AG04449 (cell line): ENCODE data around the gene TBC1D5.
"Not testable (repeated sequence)": the region's sequence is repeated elsewhere in the genome, so short reads cannot be mapped to it uniquely, and the experiment has no call there.

Experiments
- CTCF ChIA-PET: fragments of 350-600 bp; formaldehyde crosslinking; extraction: SDS; loops from one replicate; lab custom pipeline; 2021; ENCODE audit warnings: antibody characterized with exemption; lab: Yijun Ruan, JAX
- POLR2A ChIA-PET: fragments of 400-600, 350-600 bp; formaldehyde crosslinking; extraction: SDS; loops from one replicate; lab custom pipeline; 2020; ENCODE audit warnings: antibody characterized with exemption, inconsistent platforms; lab: Yijun Ruan, JAX
- DNase-seq: peaks from one replicate; pipeline ENCODE4 v3.0.0-alpha.2; 2010; ENCODE audit warnings: low read depth, low spot score
- H3K4me3 ChIP-seq: 2 replicates; pipeline ENCODE4 v1.5.1; 2011; ENCODE audit warnings: low read depth, mild to moderate bottlenecking, control low read depth, low read length
- TF ChIP-seq, protein P1 (sequence below): IDR thresholded peaks from one replicate; pipeline ENCODE4 v1.5.1; 2011; ENCODE audit warnings: mild to moderate bottlenecking, moderate library complexity, low read length, control low read depth, inconsistent platforms; ENCODE audit not compliant: insufficient read depth; ENCODE audit errors: missing control alignments

TBC1D5 gene

DNA sequence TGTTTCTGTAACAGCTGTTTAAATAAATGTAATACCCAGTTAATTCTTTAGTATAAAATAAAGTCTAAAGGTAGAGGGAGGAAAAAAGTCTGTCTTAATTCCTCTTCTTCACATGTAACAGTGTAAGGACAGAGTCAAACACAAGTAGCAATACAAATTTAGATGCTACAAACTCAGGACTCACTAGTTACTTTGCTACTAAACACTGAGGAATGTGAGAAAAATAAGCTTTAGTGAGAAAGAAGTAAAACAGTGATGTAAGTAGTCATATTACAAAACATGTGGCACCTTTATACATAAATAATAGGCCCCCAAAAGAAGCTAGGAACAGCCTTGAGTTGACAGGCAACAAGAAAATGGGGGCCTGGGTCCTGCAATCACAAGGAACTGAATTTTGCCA, 113.0 kb downstream of the TBC1D5 start:
- POLR2A ChIA-PET: no interaction called here
- no peak overlapping the region for H3K4me3 ChIP-seq
- DNase-seq: no peak
- TF ChIP-seq, protein P1, sequence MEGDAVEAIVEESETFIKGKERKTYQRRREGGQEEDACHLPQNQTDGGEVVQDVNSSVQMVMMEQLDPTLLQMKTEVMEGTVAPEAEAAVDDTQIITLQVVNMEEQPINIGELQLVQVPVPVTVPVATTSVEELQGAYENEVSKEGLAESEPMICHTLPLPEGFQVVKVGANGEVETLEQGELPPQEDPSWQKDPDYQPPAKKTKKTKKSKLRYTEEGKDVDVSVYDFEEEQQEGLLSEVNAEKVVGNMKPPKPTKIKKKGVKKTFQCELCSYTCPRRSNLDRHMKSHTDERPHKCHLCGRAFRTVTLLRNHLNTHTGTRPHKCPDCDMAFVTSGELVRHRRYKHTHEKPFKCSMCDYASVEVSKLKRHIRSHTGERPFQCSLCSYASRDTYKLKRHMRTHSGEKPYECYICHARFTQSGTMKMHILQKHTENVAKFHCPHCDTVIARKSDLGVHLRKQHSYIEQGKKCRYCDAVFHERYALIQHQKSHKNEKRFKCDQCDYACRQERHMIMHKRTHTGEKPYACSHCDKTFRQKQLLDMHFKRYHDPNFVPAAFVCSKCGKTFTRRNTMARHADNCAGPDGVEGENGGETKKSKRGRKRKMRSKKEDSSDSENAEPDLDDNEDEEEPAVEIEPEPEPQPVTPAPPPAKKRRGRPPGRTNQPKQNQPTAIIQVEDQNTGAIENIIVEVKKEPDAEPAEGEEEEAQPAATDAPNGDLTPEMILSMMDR: no peak
- CTCF ChIA-PET: interaction anchor here (1.0 to 3.5 kb wide), 4 partner anchors 16 to 216 kb away, joined by 3 to 15 read pairs (median 6); no protein-coding TSS in a partner anchor

DNA sequence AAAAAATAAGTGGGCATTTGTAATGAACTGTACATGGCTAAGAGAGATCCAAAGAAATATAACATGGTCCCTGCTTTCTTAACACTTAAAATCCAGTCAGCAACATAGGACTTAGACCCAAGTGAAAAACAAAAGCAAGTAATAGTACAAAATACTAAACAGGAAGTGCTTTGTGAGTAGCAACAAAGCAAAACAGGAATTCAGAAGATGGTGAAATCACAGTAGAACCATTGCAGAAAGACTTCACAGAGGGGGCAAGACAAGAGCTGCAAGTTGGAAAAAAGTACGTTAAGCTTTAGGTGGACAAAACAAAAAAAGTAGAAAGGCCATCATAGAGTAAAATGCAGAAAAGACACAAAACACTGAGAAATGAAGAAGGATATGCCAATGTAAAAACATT, 116.0 kb downstream of the TBC1D5 start:
- TF ChIP-seq, protein P1: no peak
- CTCF ChIA-PET: interaction anchor here (0.6 to 3.5 kb wide), 2 partner anchors 12 to 19 kb away, joined by 3 to 15 read pairs; no protein-coding TSS in a partner anchor
- DNase-seq: no peak
- H3K4me3 ChIP-seq: no peak overlapping the region
- POLR2A ChIA-PET: no interaction called here

DNA sequence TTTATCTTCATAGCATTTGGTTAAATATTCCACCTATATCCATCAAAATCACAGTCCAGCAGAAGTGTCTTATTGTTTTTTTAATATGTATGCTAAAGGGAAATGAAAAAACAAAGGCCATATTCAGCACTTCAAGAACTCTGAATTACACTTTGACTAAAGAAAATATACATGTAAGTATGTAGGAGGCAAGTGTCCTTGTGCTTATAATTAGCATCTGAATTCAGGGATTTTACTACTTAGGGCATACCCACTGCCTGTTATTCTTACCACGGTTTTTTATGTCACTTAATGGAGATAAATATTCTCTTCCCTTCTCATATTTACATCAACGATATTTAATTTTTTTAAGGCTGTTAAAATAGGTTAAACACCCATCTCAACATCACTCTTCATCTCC, 117.3 kb downstream of the TBC1D5 start:
- H3K4me3 ChIP-seq: no peak overlapping the region
- CTCF ChIA-PET: no interaction called here
- TF ChIP-seq, protein P1: no peak
- POLR2A ChIA-PET: no interaction called here
- no peak for DNase-seq

DNA sequence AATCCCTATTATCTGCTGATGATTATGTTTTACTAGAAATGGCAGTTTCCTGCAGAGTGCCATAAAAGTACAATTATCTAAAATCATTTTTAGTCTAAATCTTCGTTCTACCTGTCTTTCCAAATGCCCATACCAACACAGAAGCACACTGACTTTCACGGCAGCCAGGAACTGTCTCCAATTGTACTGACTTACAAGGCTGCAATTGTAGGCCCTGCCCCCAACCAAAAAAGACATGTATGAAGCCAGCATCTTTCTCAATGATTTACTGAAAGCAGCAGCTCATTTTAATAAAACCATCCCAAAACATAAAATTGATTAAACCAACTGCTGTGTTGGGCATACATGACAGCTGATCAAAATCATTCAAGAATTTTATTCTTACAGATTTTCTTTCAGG, 119.0 kb downstream of the TBC1D5 start:
- DNase-seq: no peak
- ChIA-PET CTCF (no interaction called here), POLR2A (no interaction called here)
- H3K4me3 ChIP-seq: no peak overlapping the region
- TF ChIP-seq, protein P1: no peak

DNA sequence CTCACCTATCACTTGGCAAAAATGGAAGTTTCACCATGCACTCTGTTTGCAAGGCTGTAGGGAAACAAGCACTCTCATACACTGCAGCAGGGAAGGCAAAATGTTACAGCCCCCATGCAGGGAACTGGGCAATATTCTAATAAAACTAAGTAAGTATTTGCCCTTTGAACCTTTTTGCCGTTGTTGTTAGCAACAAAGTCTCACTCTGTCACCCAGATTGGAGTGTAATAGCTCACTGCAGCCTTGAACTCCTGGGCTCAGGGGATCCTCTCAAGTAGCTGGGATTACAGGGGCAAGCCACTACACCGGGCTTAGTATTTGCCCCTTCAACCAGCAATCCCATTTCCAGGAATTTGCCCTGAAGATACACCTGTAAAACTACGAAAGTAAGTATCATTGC, 122.5 kb downstream of the TBC1D5 start:
- DNase-seq: no peak

DNA sequence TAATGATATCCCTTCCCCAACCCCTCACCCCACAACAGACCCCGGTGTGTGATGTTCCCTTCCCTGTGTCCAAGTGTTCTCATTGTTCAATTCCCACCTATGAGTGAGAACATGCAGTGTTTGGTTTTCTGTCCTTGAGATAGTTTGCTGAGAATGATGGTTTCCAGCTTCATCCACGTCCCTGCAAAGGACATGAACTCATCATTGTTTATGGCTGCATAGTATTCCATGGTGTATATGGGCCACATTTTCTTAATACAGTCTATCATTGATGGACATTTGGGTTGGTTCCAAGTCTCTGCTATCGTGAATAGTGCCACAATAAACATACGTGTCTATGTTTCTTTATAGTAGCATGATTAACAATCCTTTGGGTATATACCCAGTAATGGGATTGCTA, 129.4 kb downstream of the TBC1D5 start:
- CTCF ChIA-PET, H3K4me3 ChIP-seq, POLR2A ChIA-PET, DNase-seq: not testable (repeated sequence)

More for the DNA sequence above, 122.5 kb downstream of the TBC1D5 start:
- TF ChIP-seq, protein P1: no peak
- no peak overlapping the region for H3K4me3 ChIP-seq
- POLR2A ChIA-PET: no interaction called here
- CTCF ChIA-PET: no interaction called here

DNA sequence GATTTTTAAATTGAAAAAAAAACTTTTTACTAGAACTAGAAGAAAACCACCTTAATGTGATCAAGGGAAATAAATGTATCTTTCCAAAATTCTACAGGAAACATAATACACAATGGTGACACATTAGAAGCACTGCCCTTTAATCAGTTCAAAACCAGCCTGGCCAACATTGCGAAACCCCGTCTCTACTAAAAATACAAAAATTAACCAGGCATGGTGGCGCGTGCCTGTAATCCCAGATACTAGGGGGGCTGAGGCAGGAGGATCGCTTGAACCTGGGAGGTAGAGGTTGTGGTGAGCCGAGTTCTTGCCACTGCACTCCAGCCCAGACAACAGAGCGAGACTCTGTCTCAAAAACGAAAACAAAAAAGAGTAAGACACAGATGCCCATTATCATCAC, 134.5 kb downstream of the TBC1D5 start:
- CTCF ChIA-PET: no interaction called here

More for the DNA sequence above, 134.5 kb downstream of the TBC1D5 start:
- no peak overlapping the region for H3K4me3 ChIP-seq
- POLR2A ChIA-PET: no interaction called here
- TF ChIP-seq, protein P1: no peak
- no peak for DNase-seq
